Muscle layer of duodenum (tissue), 2 donors: ENCODE measurements around the gene HOXA9.

Experiments used
- H3K27ac ChIP-seq: one replicate; pipeline ENCODE4 v1.7.0; 2013; ENCODE audit warnings: mild to moderate bottlenecking, low read length
- H3K27me3 ChIP-seq: one replicate; pipeline ENCODE4 v1.7.0; 2013; ENCODE audit warnings: low read depth, mild to moderate bottlenecking, control low read depth, low read length
- H3K36me3 ChIP-seq, 2 donors: one replicate each; pipeline ENCODE4 v1.7.0; 2013; ENCODE audit warnings: low read length in 2 of 2, control low read depth in 1 of 2, mild to moderate bottlenecking in 1 of 2; ENCODE audit not compliant: insufficient read depth in 2 of 2, control insufficient read depth in 1 of 2
- H3K4me1 ChIP-seq, 2 donors: one replicate each; pipeline ENCODE4 v1.7.0; 2013; ENCODE audit warnings: low read length in 2 of 2, mild to moderate bottlenecking in 2 of 2, control low read depth in 1 of 2, moderate library complexity in 1 of 2; ENCODE audit not compliant: insufficient read depth in 2 of 2, control insufficient read depth in 1 of 2
- H3K4me3 ChIP-seq, 2 donors: one replicate each; pipeline ENCODE4 v1.7.0; 2013; ENCODE audit warnings: low read length in 2 of 2, low read depth in 1 of 2, mild to moderate bottlenecking in 1 of 2
- H3K9me3 ChIP-seq, 2 donors: one replicate each; pipeline ENCODE4 v1.7.0; 2013; ENCODE audit warnings: low read length in 2 of 2, control low read depth in 1 of 2, mild to moderate bottlenecking in 1 of 2; ENCODE audit not compliant: control insufficient read depth in 1 of 2
- donor health status: healthy.

The HOXA9 gene

GRCh38 chr7:27207348-27207985 lies 42.1 kb upstream of the HOXA9 start:
- Histone ChIP-seq H3K36me3 (no peaks in the 10 kb centered on the region), H3K9me3 (peaks cover 0 to 3% of the 10 kb centered on the region in 2 donors), H3K27me3 (peaks cover 95% of the 10 kb centered on the region), H3K4me1 (peaks cover 3 to 17% of the 10 kb centered on the region in 2 donors), H3K4me3 (no peak overlapping the region), H3K27ac (no peak overlapping the region)

GRCh38 chr7:27205325-27206280 lies 40.3 kb upstream of the HOXA9 start:
- H3K9me3 ChIP-seq, result peaks cover 0 to 3% of the 10 kb centered on the region in 2 donors
- H3K27me3 ChIP-seq, result peaks cover 94% of the 10 kb centered on the region
- H3K4me3 ChIP-seq, result peak overlapping the region in 1 of 2 donors; percentile 12
- no peak overlapping the region for H3K27ac ChIP-seq
- H3K36me3 ChIP-seq, result no peaks in the 10 kb centered on the region
- peaks cover 2 to 25% of the 10 kb centered on the region in 2 donors for H3K4me1 ChIP-seq

- Histone ChIP-seq H3K4me3 (peak overlapping the region in 1 of 2 donors; percentile 12), H3K27me3 (peaks cover 91% of the 10 kb centered on the region), H3K27ac (no peak overlapping the region)
Observed at GRCh38 chr7:27204851-27205322, 39.5 kb upstream of the HOXA9 start.

GRCh38 chr7:27203964-27204594 lies 38.7 kb upstream of the HOXA9 start:
- H3K36me3 ChIP-seq, result no peaks in the 10 kb centered on the region
- H3K4me1 ChIP-seq, result peaks cover 0 to 32% of the 10 kb centered on the region in 2 donors
- H3K27ac ChIP-seq, result no peak overlapping the region
- H3K9me3 ChIP-seq, result peaks cover 0 to 3% of the 10 kb centered on the region in 2 donors
- H3K27me3 ChIP-seq, result peaks cover 90% of the 10 kb centered on the region
- H3K4me3 ChIP-seq, result no peak overlapping the region

More at GRCh38 chr7:27204851-27205322, 39.5 kb upstream of the HOXA9 start:
- Histone ChIP-seq H3K36me3 (no peaks in the 10 kb centered on the region), H3K9me3 (peaks cover 0 to 3% of the 10 kb centered on the region in 2 donors), H3K4me1 (peaks cover 0 to 28% of the 10 kb centered on the region in 2 donors)

GRCh38 chr7:27203365-27203953 lies 38.1 kb upstream of the HOXA9 start:
- Histone ChIP-seq H3K27me3 (peaks cover 90% of the 10 kb centered on the region), H3K27ac (no peak overlapping the region), H3K36me3 (no peaks in the 10 kb centered on the region), H3K4me1 (peaks cover 0 to 38% of the 10 kb centered on the region in 2 donors), H3K9me3 (peaks cover 0 to 3% of the 10 kb centered on the region in 2 donors), H3K4me3 (no peak overlapping the region)

- Histone ChIP-seq H3K27me3 (peaks cover 90% of the 10 kb centered on the region), H3K27ac (no peak overlapping the region), H3K36me3 (no peaks in the 10 kb centered on the region), H3K4me3 (no peak overlapping the region), H3K9me3 (peaks cover 0 to 3% of the 10 kb centered on the region in 2 donors), H3K4me1 (peaks cover 0 to 41% of the 10 kb centered on the region in 2 donors)
Observed at GRCh38 chr7:27202862-27203134, 37.5 kb upstream of the HOXA9 start.

- Histone ChIP-seq H3K4me3 (no peak overlapping the region), H3K27me3 (peaks cover 90% of the 10 kb centered on the region), H3K27ac (no peak overlapping the region)
Observed at GRCh38 chr7:27202018-27202861, 36.9 kb upstream of the HOXA9 start.

GRCh38 chr7:27201580-27202017 lies 36.3 kb upstream of the HOXA9 start:
- no peak overlapping the region for H3K27ac ChIP-seq
- H3K36me3 ChIP-seq, result no peaks in the 10 kb centered on the region
- H3K4me1 ChIP-seq, result peaks cover 0 to 41% of the 10 kb centered on the region in 2 donors
- peaks cover 89% of the 10 kb centered on the region for H3K27me3 ChIP-seq
- peaks cover 0 to 3% of the 10 kb centered on the region in 2 donors for H3K9me3 ChIP-seq
- H3K4me3 ChIP-seq, result peak overlapping the region in 1 of 2 donors; percentile 3

More at GRCh38 chr7:27202018-27202861, 36.9 kb upstream of the HOXA9 start:
- Histone ChIP-seq H3K36me3 (no peaks in the 10 kb centered on the region), H3K4me1 (peaks cover 0 to 41% of the 10 kb centered on the region in 2 donors), H3K9me3 (peaks cover 0 to 3% of the 10 kb centered on the region in 2 donors)

- no peak overlapping the region for H3K27ac ChIP-seq
- peak overlapping the region in 1 of 2 donors; percentile 51 for H3K4me3 ChIP-seq
- peaks cover 0 to 41% of the 10 kb centered on the region in 2 donors for H3K4me1 ChIP-seq
- peaks cover 88% of the 10 kb centered on the region for H3K27me3 ChIP-seq
- no peaks in the 10 kb centered on the region for H3K36me3 ChIP-seq
- peaks cover 0 to 3% of the 10 kb centered on the region in 2 donors for H3K9me3 ChIP-seq
Observed at GRCh38 chr7:27200761-27201579, 35.6 kb upstream of the HOXA9 start.
